Measurements from ENCODE around the gene AFAP1. TPM values are rescaled to one million over a fixed set of nuclear protein-coding genes. Genes with fewer than 3 reads are reported as not detected.

Gene AFAP1
- total RNA-seq, 5 donors from 2014 or later (not counting 1 experiment from before 2014, with no cell fraction given) = 4.8 to 34.8 (median 20.3) TPM

DNA sequence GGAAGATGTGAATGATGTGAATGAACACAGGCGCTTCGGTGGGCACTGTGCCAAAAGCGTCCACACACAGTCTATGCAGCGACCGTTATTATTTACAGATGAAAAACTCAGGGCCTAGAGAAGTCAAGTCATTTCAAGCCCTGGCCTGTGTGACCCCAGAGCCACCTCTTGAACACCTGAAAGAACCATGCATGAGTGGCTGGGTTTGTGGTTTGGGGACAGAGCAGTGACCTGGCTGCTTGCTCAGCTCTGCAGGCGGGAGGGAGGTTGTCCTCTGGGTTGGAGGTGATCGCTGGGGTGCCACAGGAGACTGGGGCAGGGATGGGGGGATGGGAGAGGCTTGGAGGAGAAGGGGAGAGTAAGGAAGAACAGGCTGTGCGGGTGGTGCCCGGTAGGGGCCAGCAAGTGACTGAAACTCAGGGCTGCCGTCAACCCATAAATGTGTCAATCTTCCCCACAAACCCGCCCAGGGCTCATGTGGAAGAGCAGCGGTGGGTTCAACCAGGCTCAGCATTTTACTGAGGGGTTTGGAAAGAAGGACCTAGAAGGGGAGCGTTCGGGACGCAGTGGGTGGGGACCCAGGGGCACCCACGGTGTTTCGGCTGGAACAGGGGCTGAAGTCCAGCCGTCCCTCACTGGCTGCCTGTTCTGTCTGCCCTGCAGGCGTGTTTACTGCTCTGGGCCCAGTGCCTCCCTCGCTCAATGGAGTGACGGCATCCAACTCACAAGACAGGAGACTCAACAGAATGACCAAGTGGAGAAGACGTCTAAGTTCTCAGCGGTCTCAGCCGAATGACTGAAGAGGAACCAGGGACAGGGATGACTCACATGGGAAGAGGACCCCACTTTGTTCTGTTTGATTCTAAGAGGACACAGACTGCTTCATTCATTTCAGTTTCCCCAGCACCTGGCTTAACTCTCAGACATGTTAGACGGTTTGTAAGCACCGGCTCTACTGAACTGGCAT, 167.8 kb downstream of the AFAP1 start:
- ATAC-seq (replicated peaks in 1 of 4) (no peak), DNase-seq (no peak)
- H3K36me3 ChIP-seq (ENCODE audit: control insufficient read depth in 2 of 2, extremely low read depth in 1 of 2, insufficient read depth in 1 of 2, low read length in 1 of 2) = peaks cover 0 to 40% of the 10 kb centered on the region in 2 donors
- H3K27ac ChIP-seq (ENCODE audit: low read length) = no peak overlapping the region
- peaks cover 20 to 36% (median 24%) of the 10 kb centered on the region in 3 donors for H3K4me1 Mint-ChIP-seq
- POLR2A ChIA-PET = no interaction called here
- H3K9me3 Mint-ChIP-seq = no peaks in the 10 kb centered on the region
- H3K36me3 Mint-ChIP-seq = peaks cover 58% of the 10 kb centered on the region
- H3K9me3 ChIP-seq = no peaks in the 10 kb centered on the region
- H3K27me3 ChIP-seq (replicated peaks in 1 of 2; ENCODE audit: control insufficient read depth in 2 of 2, extremely low read depth in 1 of 2, insufficient read depth in 2 of 2, low read length in 1 of 2) = no peaks in the 10 kb centered on the region
- peak overlapping the region in 1 of 2 donors; percentile 9 for H3K27ac Mint-ChIP-seq
- WGBS (ENCODE audit: insufficient coverage) = 91% methylated on average over 21 of the region's 26 CpGs
- CTCF ChIA-PET = no interaction called here
- no peaks in the 10 kb centered on the region for H3K27me3 Mint-ChIP-seq
- H3K4me3 ChIP-seq (ENCODE audit: control insufficient read depth in 1 of 2, extremely low read depth in 1 of 2, low read length in 1 of 2) = no peak overlapping the region
- H3K4me3 Mint-ChIP-seq = peak overlapping the region in 1 of 3 donors; percentile 44
- H3K4me1 ChIP-seq (ENCODE audit: control insufficient read depth in 1 of 2, extremely low read depth in 1 of 2, insufficient read depth in 2 of 2, low read length in 2 of 2) = peaks cover 7 to 19% of the 10 kb centered on the region in 2 experiments

DNA sequence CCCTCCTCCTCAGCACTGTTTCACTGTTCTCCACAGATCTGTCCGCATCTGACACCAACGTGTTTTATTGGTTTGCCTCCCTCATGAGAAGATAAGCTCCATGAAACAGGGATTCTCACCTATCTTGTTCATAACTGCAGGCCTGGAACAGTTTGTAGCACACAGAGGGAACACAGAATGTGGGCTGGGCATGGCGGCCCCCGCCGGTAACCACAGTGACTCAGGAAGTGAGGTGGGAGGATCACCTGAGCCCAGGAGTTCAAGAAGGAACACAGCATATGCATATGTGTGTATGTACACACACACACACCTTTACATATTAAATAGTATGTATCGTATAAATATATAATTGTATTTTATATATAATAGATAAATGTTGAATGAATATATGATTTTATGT, 168.6 kb downstream of the AFAP1 start:
- Histone ChIP-seq H3K4me1 (ENCODE audit: control insufficient read depth in 1 of 2, extremely low read depth in 1 of 2, insufficient read depth in 2 of 2, low read length in 2 of 2) (peaks cover 7 to 19% of the 10 kb centered on the region in 2 experiments), H3K36me3 (ENCODE audit: control insufficient read depth in 2 of 2, extremely low read depth in 1 of 2, insufficient read depth in 1 of 2, low read length in 1 of 2) (peaks cover 0 to 40% of the 10 kb centered on the region in 2 donors), H3K27ac (ENCODE audit: low read length) (no peak overlapping the region), H3K27me3 (replicated peaks in 1 of 2; ENCODE audit: control insufficient read depth in 2 of 2, extremely low read depth in 1 of 2, insufficient read depth in 2 of 2, low read length in 1 of 2) (no peaks in the 10 kb centered on the region), H3K9me3 (no peaks in the 10 kb centered on the region), H3K4me3 (ENCODE audit: control insufficient read depth in 1 of 2, extremely low read depth in 1 of 2, low read length in 1 of 2) (peak overlapping the region in 1 of 2 donors; percentile 36)
- peak overlapping the region in 2 of 3 donors; percentile 14 to 44 for H3K4me3 Mint-ChIP-seq
- ChIA-PET CTCF (interaction anchor here in 1 of 2 donors (1.4 kb wide), 1 partner anchor 31 kb away, joined by 3 read pairs; no protein-coding TSS in a partner anchor), POLR2A (no interaction called here)
- H3K36me3 Mint-ChIP-seq = peaks cover 51% of the 10 kb centered on the region
- DNase-seq (peak in 19 of 35 experiments; percentile 11 to 40 (median 28)), ATAC-seq (replicated peaks in 1 of 4) (peak; percentile 78 to 93 (median 84))
- no peaks in the 10 kb centered on the region for H3K9me3 Mint-ChIP-seq
- no peaks in the 10 kb centered on the region for H3K27me3 Mint-ChIP-seq
- peak overlapping the region; percentile 71 to 86 for H3K27ac Mint-ChIP-seq
- peaks cover 20 to 35% (median 24%) of the 10 kb centered on the region in 3 donors for H3K4me1 Mint-ChIP-seq
- 78% methylated on average over 2 of the region's 6 CpGs for WGBS (ENCODE audit: insufficient coverage)

DNA sequence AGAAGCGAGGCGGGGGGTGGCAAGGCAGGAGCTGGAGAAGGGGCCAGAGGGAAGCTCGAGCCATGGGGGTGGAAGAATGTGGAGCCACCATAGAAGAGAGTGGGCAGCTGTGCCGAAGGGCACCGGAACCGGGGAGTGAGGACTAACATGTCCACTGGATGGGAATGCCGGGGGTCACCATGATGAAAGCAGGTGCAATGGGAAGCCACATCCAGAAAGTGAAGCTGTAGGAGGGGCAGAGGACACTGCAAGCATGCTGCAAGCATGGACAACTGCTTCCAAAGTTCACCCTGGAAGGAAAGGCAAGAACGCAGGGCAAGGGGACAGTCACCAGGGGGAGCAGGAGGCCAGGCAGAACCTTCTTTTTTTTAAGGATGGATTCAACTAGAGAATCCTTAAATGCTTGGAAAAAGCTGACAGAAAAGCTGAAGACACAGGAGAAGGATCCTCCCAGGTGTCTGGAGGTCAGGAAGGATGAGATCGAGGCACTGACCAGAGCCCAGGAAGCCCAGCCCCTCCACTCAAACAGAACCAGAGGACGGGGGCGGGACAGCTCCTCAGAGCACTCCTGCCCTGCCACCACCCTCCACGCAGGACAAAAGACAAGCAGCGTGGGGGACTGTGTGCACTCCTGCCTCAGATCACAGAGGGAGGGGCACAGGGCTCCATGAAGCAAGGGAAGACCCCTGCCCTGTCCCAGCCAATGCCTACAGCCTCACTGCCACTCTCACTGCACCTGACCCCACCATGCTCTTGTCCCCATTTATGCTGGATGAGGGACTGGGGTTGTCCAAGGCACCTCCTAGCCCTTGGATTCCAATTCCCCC, 169.2 kb downstream of the AFAP1 start:
- Histone ChIP-seq H3K9me3 (no peaks in the 10 kb centered on the region), H3K4me3 (ENCODE audit: control insufficient read depth in 1 of 2, extremely low read depth in 1 of 2, low read length in 1 of 2) (peak overlapping the region in 1 of 2 donors; percentile 36), H3K27ac (ENCODE audit: low read length) (no peak overlapping the region), H3K4me1 (ENCODE audit: control insufficient read depth in 1 of 2, extremely low read depth in 1 of 2, insufficient read depth in 2 of 2, low read length in 2 of 2) (peaks cover 7 to 19% of the 10 kb centered on the region in 2 experiments), H3K27me3 (replicated peaks in 1 of 2; ENCODE audit: control insufficient read depth in 2 of 2, extremely low read depth in 1 of 2, insufficient read depth in 2 of 2, low read length in 1 of 2) (no peaks in the 10 kb centered on the region), H3K36me3 (ENCODE audit: control insufficient read depth in 2 of 2, extremely low read depth in 1 of 2, insufficient read depth in 1 of 2, low read length in 1 of 2) (peaks cover 0 to 40% of the 10 kb centered on the region in 2 donors)
- DNase-seq = peak in 1 of 35 experiments; percentile 31
- Mint-ChIP-seq H3K27me3 (no peaks in the 10 kb centered on the region), H3K4me3 (peak overlapping the region in 1 of 3 donors; percentile 44), H3K4me1 (peaks cover 20 to 35% (median 24%) of the 10 kb centered on the region in 3 donors), H3K27ac (peak overlapping the region; percentile 71 to 86), H3K36me3 (peaks cover 56% of the 10 kb centered on the region), H3K9me3 (no peaks in the 10 kb centered on the region)
- CTCF ChIA-PET = interaction anchor here in 1 of 2 donors (1.4 kb wide), 1 partner anchor 31 kb away, joined by 3 read pairs; no protein-coding TSS in a partner anchor
- POLR2A ChIA-PET = no interaction called here
- peak in 1 of 4 experiments; percentile 13 for ATAC-seq (replicated peaks in 1 of 4)
- WGBS (ENCODE audit: insufficient coverage) = 71% methylated on average over 8 of the region's 13 CpGs

DNA sequence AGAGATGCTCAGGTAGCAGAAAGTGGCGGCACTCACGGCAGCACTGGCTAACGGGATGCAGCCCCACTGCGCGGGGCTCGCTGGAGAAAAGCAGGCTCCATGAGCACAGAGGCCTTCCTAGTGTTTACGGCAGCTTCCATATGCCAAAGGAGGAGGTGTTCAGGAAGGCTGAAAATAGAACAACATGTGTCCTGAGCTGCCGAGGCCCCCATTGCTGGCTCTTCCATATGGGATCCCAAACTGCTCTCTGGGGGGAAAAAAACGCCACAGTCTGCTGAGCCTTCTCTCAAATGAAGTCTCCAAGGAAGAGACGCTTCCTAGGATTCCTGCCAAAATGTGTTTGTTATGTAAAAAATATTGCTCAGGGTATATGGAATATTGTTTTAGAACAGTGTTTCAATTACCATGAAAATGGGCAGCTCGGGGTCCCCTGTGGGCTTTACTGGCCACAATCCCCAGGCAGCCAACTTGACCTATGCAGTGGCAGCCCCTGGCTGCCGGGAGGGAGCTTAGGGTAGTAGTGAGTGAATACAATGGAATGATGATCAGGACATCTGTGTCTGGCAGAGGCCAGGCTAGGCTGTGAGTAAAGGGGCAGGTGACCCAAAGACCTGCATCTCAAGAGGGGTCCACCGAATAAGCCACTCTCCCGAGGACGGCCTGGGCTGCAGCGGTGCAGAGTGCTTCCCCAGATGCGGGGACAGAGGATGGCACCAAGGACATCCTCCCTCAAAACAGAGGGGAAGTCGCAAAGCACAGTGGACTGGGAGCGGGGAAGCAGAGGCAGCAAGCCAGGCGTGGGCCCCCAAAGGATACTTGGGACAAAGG, 170.1 kb downstream of the AFAP1 start:
- Mint-ChIP-seq H3K27ac (no peak overlapping the region), H3K4me1 (peaks cover 20 to 35% (median 24%) of the 10 kb centered on the region in 3 donors), H3K36me3 (peaks cover 58% of the 10 kb centered on the region), H3K27me3 (no peaks in the 10 kb centered on the region), H3K9me3 (no peaks in the 10 kb centered on the region), H3K4me3 (peak overlapping the region in 1 of 3 donors; percentile 44)
- ChIA-PET CTCF (interaction anchor here in 1 of 2 donors (1.4 kb wide), 1 partner anchor 32 kb away, joined by 3 read pairs; no protein-coding TSS in a partner anchor), POLR2A (no interaction called here)
- Histone ChIP-seq H3K4me3 (ENCODE audit: control insufficient read depth in 1 of 2, extremely low read depth in 1 of 2, low read length in 1 of 2) (no peak overlapping the region), H3K36me3 (ENCODE audit: control insufficient read depth in 2 of 2, extremely low read depth in 1 of 2, insufficient read depth in 1 of 2, low read length in 1 of 2) (peaks cover 0 to 39% of the 10 kb centered on the region in 2 donors), H3K27ac (ENCODE audit: low read length) (no peak overlapping the region), H3K4me1 (ENCODE audit: control insufficient read depth in 1 of 2, extremely low read depth in 1 of 2, insufficient read depth in 2 of 2, low read length in 2 of 2) (peaks cover 7 to 19% of the 10 kb centered on the region in 2 experiments), H3K27me3 (replicated peaks in 1 of 2; ENCODE audit: control insufficient read depth in 2 of 2, extremely low read depth in 1 of 2, insufficient read depth in 2 of 2, low read length in 1 of 2) (no peaks in the 10 kb centered on the region), H3K9me3 (no peaks in the 10 kb centered on the region)
- ATAC-seq (replicated peaks in 1 of 4) (no peak), DNase-seq (no peak)
- 77% methylated on average over 15 of the region's 20 CpGs for WGBS (ENCODE audit: insufficient coverage)

DNA sequence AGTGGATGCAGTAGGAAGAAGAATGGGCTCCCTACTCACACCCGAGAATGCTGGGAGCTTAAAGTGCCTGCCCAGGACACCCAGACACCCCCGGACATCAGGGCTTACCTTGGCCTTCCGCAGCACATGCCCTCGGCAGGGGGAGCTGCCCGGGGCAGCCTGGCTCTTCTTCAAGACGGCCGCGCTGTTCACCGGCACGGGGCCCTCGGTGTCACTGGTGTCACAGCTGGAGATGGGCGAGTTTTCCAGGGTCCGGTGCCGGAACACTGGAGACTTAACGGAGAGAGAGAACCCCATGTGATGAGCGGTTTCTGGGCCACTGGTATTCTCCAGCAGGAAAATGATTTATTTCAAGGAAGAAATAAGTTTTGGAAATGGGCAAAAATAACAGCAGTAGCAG, 170.9 kb downstream of the AFAP1 start:
- 77% methylated on average over 16 of the region's 16 CpGs for WGBS (ENCODE audit: insufficient coverage)
- H3K27me3 Mint-ChIP-seq = no peaks in the 10 kb centered on the region

More for the DNA sequence above, 170.9 kb downstream of the AFAP1 start:
- POLR2A ChIA-PET = no interaction called here
- no peaks in the 10 kb centered on the region for H3K9me3 ChIP-seq
- H3K4me3 ChIP-seq (ENCODE audit: control insufficient read depth in 1 of 2, extremely low read depth in 1 of 2, low read length in 1 of 2) = no peak overlapping the region
- no peak overlapping the region for H3K27ac ChIP-seq (ENCODE audit: low read length)
- no peak overlapping the region for H3K27ac Mint-ChIP-seq
- DNase-seq (no peak), ATAC-seq (replicated peaks in 1 of 4) (no peak)
- H3K4me3 Mint-ChIP-seq = no peak overlapping the region
- CTCF ChIA-PET = interaction anchor here in 1 of 2 donors (1.8 kb wide), 1 partner anchor 34 kb away, joined by 8 read pairs; no protein-coding TSS in a partner anchor
- H3K9me3 Mint-ChIP-seq = no peaks in the 10 kb centered on the region
- H3K4me1 Mint-ChIP-seq = peaks cover 20 to 34% (median 24%) of the 10 kb centered on the region in 3 donors
- H3K36me3 ChIP-seq (ENCODE audit: control insufficient read depth in 2 of 2, extremely low read depth in 1 of 2, insufficient read depth in 1 of 2, low read length in 1 of 2) = peaks cover 0 to 32% of the 10 kb centered on the region in 2 donors
- H3K4me1 ChIP-seq (ENCODE audit: control insufficient read depth in 1 of 2, extremely low read depth in 1 of 2, insufficient read depth in 2 of 2, low read length in 2 of 2) = peaks cover 7 to 19% of the 10 kb centered on the region in 2 experiments
- H3K27me3 ChIP-seq (replicated peaks in 1 of 2; ENCODE audit: control insufficient read depth in 2 of 2, extremely low read depth in 1 of 2, insufficient read depth in 2 of 2, low read length in 1 of 2) = no peaks in the 10 kb centered on the region
- peaks cover 51% of the 10 kb centered on the region for H3K36me3 Mint-ChIP-seq
